DMS153 (cell line): ENCODE measurements around the gene GRIA3.

ENCODE experiments used
- DNase-seq: peaks from one replicate; lab custom pipeline; 2025; lab: John Stamatoyannopoulos, UW

The GRIA3 gene

DNA sequence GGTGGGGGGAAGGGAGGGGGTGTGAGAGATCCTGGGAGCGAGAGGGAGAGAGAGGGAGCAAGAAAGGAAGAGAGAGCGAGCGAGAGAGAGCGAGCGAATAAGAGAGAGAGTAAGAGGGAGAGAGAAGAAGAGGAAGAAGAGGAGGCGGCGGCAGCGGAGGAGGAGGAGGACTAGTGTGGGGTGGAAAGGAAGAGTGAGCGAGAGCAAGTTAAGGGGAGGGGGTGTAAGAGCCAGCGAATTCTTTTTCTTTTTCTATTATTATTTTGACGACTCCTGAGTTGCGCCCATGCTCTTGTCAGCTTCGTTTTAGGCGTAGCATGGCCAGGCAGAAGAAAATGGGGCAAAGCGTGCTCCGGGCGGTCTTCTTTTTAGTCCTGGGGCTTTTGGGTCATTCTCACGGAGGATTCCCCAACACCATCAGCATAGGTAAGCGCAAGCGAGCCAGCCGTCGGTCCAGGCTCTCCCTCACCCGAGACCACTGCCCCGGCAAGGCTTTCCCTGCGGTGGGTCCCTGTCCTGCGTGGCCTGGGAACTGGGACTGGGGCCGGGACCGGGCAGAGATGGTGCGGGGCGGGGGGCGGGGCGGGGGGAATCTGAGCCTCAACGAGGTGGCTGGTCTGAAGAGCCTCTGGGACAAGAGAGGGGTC lies at the start of gene GRIA3:
GRIA3 (plus strand) TSS at position 60 of the 647 bp plus-strand sequence; CDS start at position 318, 258 bp downstream.
- no peak for DNase-seq

DNA sequence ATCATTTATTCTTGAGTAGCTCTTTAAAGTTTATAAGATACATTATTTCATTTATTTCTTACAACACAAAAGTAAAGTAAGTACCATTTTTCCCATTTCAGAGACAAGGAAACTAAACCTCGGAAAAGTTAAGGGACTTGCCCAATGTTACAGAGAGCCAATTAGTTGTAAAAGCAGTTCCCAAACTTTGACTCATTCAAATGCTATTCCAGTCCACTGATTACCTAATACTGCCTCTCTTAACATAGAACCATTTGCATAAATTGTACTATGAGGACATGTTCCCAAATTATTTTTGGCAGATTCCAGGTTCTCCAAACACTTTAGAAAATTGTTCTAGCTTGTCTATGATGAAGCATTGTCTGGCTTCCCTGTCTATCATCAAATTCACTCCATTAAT lies 45.6 kb upstream of the GRIA3 start:
- DNase-seq, result no peak

DNA sequence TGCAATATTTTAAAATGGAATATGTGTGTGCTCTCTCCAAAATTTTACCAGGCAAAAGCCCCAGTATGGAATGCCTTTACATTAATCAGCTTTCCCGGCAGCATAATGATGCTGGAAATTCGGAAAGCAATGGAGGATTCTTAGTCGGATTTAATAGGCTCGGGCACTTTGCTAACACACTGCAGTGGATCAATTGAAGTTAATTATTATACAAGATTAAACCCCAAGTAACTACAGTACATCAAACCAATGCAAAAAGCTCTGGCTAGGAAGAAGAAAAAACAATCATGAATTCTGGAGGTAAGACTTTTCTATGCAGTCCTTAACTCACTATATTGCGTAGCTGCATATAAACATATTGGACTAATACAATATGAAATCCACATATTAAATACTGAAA lies 43.6 kb upstream of the GRIA3 start:
- DNase-seq, result no peak

DNA sequence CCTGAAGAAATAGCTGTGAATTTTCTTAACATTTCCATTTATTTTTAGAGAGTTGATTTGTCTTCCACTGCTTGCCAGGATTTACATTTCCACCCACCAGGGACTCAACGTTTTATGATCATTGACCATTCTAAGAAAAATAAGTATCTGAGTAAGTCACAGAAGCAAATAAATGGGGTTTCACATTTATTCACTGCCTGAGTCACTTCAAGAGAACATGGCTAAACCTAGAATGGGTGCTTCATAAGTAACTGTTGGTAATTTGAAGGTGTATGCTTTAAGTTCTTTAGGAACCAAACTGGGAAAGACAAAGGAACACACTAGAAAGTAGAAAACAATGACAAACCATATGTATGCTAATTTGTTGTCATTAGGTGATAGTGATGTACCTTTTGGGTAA lies 43.2 kb upstream of the GRIA3 start:
- DNase-seq, result no peak

DNA sequence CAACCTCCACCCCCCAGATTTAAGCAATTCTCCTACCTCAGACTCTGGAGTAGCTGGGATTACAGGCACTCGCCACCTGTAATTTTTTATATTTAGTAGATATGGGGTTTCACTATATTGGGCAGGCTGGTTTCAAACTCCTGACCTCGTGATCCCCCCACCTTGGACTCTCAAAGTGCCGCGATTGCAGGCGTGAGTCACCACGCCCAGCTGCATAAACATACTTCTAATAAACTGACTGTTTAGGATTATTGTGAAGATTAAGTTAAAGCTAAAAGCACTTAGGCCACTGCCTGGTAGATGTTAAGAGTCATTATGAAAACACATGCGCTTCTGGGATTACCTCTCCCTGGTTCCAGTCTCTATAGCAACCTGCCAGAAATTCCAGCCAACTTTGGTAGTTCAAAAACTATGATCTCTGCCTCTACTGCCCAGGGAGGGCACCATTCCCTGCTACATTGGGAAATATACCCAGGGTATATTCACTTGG lies 30.2 kb upstream of the GRIA3 start:
- no peak for DNase-seq

DNA sequence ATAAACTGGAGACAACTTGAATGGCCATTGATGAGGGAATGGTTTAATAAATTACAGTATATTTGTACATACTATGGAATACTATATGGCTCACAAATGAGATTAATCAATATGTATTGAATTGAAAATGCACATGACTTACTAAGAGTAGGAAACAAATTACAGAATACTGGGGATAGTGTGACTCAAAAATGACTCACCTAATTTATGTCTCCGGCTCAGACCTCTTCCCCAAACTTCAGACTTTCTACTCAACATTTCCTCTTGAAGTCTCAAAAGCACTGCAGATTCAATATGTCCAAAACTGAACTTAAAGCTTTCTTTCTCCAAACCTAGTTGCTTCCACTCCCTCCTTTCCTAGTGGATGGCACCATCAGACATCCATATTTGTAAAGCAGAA lies 28.8 kb upstream of the GRIA3 start:
- DNase-seq, result no peak

DNA sequence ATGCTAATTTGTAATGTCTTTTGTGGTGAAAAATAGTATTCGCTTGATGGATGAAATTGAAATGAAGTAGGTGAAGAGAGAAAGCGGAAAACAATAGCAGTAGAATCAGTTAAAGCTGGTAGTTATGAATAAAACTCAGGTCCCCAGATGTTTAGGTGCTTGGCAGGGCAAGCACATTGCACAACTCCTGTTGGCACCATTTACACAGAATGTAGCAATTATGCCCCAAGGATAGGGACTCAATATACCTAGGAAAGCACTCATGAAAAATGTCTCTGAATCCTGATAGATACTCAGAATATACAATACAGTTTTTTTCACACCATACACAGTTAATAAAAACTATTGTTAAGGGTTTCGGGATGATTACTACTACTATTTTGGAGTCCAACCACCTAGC lies 26.5 kb upstream of the GRIA3 start:
- no peak for DNase-seq

DNA sequence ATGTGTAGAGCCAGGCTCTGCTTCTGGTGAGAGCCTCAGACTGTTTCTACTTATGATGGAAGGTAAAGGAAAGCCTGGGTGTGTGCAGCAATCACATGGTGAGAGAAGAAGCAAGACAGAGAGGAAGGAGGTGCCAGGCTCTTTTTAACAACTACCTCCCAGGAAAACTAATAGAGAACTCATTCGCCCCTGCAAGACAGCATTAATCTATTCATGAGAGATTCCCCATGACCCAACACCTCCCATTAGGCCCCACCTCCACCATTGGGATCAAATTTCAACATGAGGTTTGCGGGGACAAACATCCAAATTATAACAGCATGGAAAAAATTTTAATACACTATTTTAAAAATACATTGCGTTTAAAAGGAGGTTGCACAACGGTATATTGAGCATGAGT lies 24.7 kb upstream of the GRIA3 start:
- DNase-seq, result no peak

DNA sequence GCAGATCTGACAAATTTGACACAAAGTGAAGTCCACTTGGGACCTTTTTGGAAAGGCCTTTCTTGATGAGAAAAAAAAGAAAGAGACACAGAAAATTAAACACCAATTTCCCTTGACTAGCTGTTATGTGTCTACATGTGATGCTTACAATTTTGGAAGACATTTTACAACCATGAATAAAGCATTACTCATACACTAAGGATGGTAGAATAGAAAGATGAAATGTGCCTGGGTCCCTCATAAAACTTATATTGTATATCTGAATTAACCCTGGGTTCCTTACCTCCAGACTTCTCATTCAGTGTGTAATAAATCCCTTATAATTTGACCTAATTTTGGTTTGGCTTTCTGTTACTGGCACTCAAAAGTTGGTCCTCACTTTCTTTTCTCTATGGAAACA lies 16.5 kb upstream of the GRIA3 start:
- no peak for DNase-seq

DNA sequence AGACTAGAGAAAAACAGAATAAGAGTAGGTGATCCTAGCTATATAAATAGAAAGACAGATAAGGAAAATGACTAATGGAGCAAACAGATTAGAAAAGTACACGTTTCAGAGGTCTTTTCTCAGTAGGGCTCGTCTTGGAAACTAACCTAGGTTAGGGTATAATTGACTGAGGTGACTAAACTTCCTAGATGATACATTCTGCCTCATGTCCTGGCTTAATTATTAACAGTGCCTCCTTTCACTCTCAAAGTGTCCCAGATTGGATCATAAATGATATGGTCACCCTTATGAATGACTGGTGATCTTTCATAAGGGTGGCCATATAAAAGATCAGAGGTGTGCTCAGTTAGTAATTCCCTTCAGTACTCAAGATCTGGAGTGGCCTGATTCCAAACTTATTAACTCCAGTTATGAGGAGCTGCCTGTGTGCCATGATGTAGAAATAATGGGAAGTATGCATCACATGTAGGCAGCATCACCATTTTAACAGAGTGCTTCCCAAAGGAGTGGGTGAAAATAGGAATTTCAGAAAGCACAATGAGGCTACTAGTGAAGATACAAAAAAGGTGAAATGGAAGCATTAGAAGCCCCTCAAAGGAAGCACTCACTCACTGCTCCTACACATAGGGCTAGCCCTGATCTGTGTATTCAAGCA lies 14.7 kb upstream of the GRIA3 start:
- DNase-seq, result no peak

DNA sequence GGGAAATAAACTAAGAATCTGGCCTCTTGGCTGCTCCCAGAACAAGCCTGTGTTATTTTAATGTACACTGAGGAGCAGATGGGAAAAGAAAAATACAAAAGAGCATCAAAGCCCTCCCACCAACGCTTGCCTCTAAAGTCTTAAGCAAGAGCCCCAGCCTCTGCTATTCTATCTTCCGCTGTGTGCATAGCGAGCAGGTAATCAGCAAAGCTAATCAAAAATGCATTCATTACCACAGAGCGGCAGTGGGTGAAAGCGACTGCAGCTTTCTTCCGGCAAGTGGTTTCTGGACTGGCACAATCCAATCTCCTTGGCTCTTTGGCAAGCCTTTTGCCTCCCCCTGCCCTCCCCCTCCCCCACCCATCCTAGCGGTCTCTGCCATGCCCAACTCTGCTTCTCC lies 13.5 kb upstream of the GRIA3 start:
- no peak for DNase-seq

DNA sequence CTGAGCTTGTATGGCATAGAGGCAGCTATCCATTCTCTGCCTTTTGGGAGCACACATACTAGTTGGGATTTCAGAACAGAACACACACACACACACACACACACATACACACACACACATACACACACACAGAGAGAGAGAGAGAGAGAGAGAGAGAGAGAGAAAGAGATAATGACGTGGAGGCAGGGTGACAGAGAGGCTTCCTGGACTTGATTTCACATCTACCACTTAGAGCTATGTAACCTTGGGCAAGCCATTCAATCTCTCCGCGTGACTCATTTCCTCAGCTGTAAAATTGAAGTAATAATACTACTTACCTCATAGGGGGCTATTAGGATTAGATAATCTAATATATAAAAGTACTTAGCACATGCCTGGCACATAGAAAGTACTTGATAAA lies 12.3 kb upstream of the GRIA3 start:
- DNase-seq, result no peak

DNA sequence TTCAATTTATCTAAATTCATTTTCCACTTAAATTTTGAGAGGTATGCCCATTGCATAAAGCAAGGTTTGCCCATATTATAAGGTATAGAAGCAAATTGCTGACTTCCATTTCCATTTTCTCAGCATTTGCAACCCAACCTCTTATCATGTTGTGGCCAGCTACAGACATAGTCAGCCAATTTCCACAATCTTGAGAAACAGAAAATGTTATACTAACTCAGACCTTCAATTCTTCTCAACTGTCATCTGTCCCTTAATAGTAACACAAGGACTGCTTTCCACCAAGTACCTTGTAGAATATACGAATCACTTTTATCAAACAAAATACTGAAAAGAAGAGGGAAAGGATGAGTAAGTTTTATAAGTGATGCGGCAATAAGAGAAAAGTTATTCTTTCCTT lies 11.2 kb upstream of the GRIA3 start:
- DNase-seq, result no peak

DNA sequence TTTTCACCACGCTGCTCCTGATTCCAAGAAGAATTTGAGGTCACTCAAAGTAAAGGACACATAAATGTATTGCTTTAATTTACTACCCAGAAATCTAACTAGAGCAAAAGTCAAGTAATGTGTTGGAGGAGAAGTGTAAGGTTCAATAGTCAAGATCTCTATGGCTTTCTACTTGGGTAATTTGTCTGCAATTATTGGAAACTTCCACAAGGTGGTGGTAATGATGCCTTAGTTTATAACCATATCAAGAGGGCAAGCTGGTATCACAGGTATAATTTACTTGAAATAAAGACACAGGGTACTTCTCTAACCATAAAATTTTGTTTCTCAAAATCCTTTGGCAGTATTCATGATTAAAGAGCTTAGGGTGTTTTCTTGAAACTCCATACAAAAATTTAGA lies 10.2 kb upstream of the GRIA3 start:
- DNase-seq, result no peak

DNA sequence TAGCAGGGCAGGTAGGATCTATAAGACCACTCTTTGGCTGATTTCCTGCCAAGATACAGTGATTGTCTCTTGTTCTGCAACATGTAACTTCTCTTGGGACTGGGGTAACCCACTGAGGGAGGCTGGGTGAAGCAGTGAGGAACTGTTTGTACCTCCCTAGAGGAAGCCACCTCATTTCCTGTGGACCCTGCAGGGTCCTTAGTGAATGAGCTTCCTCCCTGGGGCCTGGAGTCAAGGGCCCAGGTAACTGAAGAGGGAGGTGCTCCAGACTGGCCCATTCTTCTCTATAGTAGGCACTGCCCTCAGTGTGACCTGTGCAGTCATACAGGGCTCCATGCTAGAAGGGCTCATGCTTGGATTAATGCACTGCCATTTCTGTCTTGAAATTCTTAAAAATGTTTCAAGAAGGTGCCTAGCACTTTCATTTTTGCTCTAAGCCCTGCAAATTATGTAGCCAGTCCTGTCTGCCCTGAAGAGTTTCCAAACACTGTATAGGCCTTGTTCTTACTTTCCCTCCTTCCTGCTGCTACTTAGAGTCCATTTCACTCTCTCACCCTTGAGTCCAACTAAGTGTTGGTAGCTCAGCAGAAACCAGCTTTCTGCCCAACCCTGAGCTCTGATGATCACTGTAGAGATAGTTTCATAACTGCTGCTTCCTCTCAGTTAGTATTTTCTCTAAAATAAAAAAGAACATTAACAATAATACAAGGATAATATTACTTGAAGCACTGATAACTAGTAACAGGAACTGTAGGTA lies 8.5 kb upstream of the GRIA3 start:
- no peak for DNase-seq

DNA sequence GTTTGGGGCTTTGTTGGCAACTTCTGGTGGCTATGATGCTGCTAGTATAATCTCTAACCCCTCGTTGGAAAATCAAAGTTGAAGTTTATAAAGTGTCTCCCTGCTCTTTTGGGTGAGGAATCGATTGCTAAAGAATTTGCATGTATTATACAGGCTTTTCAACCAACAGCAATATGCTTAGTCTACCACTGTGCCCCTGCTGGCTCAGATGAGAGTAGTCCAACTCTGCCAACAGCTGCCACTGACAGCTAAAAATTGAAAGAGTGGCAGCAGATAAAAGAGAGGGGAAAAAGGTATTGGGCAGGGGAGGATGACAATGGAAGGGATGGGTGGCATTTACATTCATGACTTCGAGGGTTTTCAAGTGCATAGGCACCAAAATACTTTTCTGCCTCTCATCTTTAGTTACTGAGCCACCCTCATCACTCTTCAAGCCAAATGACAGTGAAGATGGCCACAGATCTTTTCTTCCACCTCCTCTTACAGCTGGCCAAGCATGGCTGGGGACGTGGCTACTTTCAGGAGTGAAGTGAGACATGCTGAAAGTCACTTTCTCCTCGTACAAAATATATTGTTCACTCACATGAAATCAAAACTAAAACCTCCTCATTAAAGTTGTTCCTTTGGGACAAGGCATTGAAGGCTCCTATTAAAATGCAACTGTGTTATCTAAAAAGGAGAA lies 2.7 kb upstream of the GRIA3 start:
- no peak for DNase-seq

DNA sequence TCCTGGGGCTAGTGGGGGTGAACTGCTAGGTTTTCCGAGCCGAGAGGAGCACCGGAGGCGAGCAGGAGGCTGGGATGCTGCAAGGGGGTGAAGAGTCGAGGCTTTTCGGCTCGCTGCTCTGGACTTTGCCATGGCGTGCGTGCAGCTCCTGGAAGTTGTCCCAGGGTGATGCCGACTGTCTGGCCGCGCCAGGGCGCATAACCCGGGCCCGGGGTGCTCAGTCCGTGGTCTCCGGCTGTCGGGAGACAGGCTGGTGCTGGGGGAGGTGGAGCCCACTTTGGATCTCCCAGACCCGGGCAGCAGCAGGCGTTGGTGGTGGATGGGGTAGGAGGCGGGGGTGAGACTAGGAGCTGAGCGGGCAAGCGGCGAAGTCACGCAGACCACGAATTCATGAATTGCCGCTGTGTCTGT lies 793 bp downstream of the GRIA3 start:
- DNase-seq, result no peak

DNA sequence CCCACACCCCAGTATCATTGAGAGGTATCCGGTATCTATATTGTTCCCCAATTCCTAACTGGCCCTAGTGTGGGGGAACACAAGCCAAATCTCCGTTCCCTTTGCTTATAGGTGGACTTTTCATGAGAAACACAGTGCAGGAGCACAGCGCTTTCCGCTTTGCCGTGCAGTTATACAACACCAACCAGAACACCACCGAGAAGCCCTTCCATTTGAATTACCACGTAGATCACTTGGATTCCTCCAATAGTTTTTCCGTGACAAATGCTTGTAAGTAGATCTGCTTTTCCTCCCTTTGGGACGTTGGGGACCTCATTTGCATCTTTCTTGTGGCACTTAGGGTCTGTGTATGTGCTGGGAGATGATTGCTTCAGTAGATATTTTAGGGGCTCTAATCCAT lies 1.6 kb downstream of the GRIA3 start:
- no peak for DNase-seq

DNA sequence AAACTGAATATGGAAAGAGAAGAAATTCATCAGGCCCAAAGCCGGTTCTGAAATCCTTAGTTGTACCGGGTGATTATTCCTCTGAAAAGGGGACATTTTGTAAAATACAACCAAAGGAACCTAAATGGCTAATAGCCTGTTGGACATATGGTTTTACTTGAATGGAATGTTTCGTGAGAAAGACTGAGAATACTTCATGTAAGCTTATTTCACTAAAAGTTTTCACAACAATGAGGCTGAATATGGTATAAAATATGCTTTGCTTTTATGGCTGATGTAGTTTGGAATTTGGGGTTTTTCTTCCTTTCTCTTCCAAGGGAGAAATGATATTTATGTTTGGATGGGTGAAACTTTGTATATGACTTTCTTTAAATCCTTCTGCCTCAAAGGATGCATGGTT lies 2.7 kb downstream of the GRIA3 start:
- no peak for DNase-seq

DNA sequence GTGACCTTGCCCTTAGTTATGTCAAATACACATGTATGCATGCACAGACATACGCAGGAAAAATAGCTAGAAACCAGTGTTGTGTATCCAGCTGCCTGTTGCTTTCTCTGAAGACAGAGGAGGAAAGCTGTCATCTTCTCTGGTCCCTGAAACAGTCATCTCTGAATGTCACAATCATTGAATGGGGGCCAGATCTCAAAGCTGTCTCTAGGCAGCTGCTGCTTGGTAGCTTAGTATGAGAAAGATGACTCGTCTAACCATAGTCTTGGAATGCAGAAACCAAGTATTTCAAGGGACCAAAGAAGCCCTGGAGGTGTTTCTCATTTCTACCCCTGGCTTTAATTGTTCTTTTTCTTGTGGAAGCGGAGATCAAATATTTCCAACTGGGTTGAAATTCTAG lies 4.0 kb downstream of the GRIA3 start:
- no peak for DNase-seq

DNA sequence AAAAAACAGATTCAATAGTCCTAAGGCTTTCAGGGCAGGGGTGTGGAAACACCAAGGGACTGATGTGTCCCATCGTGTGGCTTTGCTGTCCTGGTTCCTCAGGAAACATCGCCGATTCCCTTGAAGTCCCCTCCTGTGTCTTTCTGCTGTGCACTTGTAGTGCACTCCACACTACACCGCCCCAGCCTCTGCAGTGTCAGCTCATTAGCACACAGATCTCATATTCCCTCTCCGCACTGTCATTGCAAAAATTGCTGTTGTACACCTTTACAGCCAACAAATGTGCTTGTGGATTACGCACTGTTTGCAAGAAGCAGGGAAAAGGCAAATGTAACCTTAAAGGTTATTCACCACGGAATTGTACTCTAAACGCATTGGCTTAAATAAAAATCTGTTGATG lies 5.3 kb downstream of the GRIA3 start:
- no peak for DNase-seq

DNA sequence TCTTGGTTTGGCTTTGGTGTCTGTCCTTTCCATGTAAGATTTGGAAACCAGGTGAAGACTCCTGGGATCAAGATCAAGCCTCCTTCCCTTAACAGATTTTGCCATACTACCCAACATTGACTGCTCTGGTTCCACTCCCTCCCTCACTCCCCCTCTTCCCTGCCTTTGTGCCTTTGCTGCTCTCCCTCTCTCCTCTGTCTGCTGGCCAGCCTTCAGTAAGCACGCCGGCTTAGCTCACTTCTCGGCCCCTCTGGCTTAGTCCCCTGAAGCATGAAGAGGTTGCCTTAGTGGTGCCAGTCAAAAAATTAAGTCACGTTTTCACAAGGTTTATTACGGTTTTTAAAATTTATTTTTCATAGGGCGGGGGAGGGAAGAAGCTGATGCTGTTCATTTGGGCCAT lies 6.0 kb downstream of the GRIA3 start:
- DNase-seq, result no peak

DNA sequence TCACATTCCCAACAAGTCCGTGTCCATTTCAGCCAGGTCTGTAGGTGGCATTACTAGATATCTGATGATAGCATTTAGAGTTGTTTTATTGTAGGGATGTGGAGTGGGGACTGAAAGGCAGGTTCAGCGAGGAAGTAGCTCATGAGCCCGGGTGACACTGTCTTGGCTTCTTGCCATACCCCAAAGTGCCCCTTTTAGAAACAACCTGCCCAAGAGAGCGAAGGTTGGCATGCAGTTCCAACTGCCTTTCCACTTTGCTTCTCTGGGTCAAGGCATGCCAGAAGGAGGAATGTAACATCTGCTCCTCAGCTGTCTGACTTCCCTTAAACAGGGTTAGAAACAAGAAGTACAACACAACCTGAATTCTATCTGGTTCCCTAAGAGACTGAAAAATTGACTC lies 9.0 kb downstream of the GRIA3 start:
- DNase-seq, result no peak
